Astrocyte of the spinal cord (primary cell): ENCODE results near the gene SULT2A1.

Source experiments
- DNase-seq: peaks from one replicate; pipeline ENCODE4 v3.0.0; 2011; ENCODE audit warnings: low read depth, low spot score
- H3K4me3 ChIP-seq: 2 replicates; pipeline ENCODE4 v1.5.1; 2011; ENCODE audit warnings: low read depth, mild to moderate bottlenecking, low read length, moderate library complexity
- CTCF ChIP-seq: IDR thresholded peaks from 2 replicates; pipeline ENCODE4 v1.5.1; 2012; ENCODE audit warnings: low read depth, mild to moderate bottlenecking, low read length, inconsistent platforms
- in situ Hi-C: cut with HindIII; loops from 2 replicates; pipeline ENCODE4 v1.10.0; 2017; ENCODE audit warnings: low sequenced_read_pairs

Gene SULT2A1

GRCh38 chr19:47821460-47822020, 64.6 kb downstream of the SULT2A1 start, which contains the start of gene CRX:
Gene CRX (plus strand): TSS chr19:47821937. CDS start chr19:47834444, 12,507 bp downstream.
- DNase-seq, result no peak
- no peak for TF ChIP-seq CTCF
- in situ Hi-C loops, result no loop called here
- no peak within 1 kb of the TSS for H3K4me3 ChIP-seq
